GM23248 (cell line): ENCODE results near the gene UBXN6. TPM values are rescaled to one million over a fixed set of nuclear protein-coding genes. Genes with fewer than 3 reads are reported as not detected.

ENCODE experiments used
- DNase-seq: peaks from one replicate; pipeline ENCODE4 v3.0.0-alpha.2; 2015
- H2AFZ ChIP-seq: fragments of 200-600 bp; sonication (generic); 2 replicates; pipeline ENCODE4 v1.6.1; 2016; ENCODE audit warnings: antibody characterized with exemption
- H3F3A ChIP-seq: fragments of 200-600 bp; sonication (generic); 2 replicates; pipeline ENCODE4 v1.6.1; 2016; ENCODE audit warnings: mild to moderate bottlenecking, antibody characterized with exemption, mixed run types; ENCODE audit not compliant: insufficient read depth
- H3K27ac ChIP-seq: fragments of 200-600 bp; sonication (generic); 2 replicates; pipeline ENCODE4 v1.5.1; 2016; ENCODE audit warnings: mild to moderate bottlenecking
- H3K27me3 ChIP-seq: fragments of 200-600 bp; sonication (generic); replicated peaks from 2 replicates; pipeline ENCODE4 v1.6.1; 2016; ENCODE audit warnings: mild to moderate bottlenecking; ENCODE audit not compliant: insufficient read depth
- H3K36me3 ChIP-seq: fragments of 200-600 bp; sonication (generic); 2 replicates; pipeline ENCODE4 v1.6.1; 2016; ENCODE audit warnings: low read depth, mild to moderate bottlenecking
- H3K4me1 ChIP-seq: fragments of 200-600 bp; sonication (generic); 2 replicates; pipeline ENCODE4 v1.6.1; 2016; ENCODE audit warnings: mild to moderate bottlenecking; ENCODE audit not compliant: insufficient read depth
- H3K4me2 ChIP-seq: fragments of 200-600 bp; sonication (generic); one replicate; pipeline ENCODE4 v1.6.1; 2016; ENCODE audit warnings: mild to moderate bottlenecking; ENCODE audit not compliant: unreplicated experiment
- H3K4me3 ChIP-seq: fragments of 200-600 bp; sonication (generic); 2 replicates; pipeline ENCODE4 v1.5.1; 2016; ENCODE audit warnings: mild to moderate bottlenecking
- H3K79me2 ChIP-seq: fragments of 200-600 bp; sonication (generic); 2 replicates; pipeline ENCODE4 v1.6.1; 2016; ENCODE audit warnings: mild to moderate bottlenecking; ENCODE audit not compliant: insufficient read depth
- H3K9ac ChIP-seq: fragments of 200-600 bp; sonication (generic); 2 replicates; pipeline ENCODE4 v1.6.1; 2016; ENCODE audit warnings: mild to moderate bottlenecking
- H3K9me2 ChIP-seq: fragments of 200-600 bp; sonication (generic); 2 replicates; pipeline ENCODE4 v1.6.1; 2016; ENCODE audit warnings: mixed run types, mild to moderate bottlenecking, moderate library complexity; ENCODE audit not compliant: insufficient read depth
- H3K9me3 ChIP-seq: fragments of 200-600 bp; sonication (generic); one replicate; pipeline ENCODE4 v1.6.1; 2017; ENCODE audit warnings: low read depth
- H4K20me1 ChIP-seq: fragments of 200-600 bp; sonication (generic); 2 replicates; pipeline ENCODE4 v1.6.0; 2016; ENCODE audit not compliant: insufficient read depth
- EZH2 ChIP-seq: fragments of 200-600 bp; sonication (generic); IDR thresholded peaks from 2 replicates; pipeline ENCODE4 v1.6.1; 2018; ENCODE audit warnings: antibody characterized with exemption, mild to moderate bottlenecking; ENCODE audit not compliant: insufficient read depth, poor library complexity, severe bottlenecking
- EZH2phosphoT487 ChIP-seq: fragments of 200-600 bp; sonication (generic); IDR thresholded peaks from 2 replicates; pipeline ENCODE4 v1.6.1; 2018; ENCODE audit warnings: antibody characterized with exemption, moderate library complexity, mild to moderate bottlenecking, low read depth; ENCODE audit not compliant: insufficient read depth
- WGBS, 2 experiments: methylation state at CpG; one replicate each; pipeline ENCODE4 v1.1.6; 2015 to 2017; ENCODE audit warnings: low lambda C conversion rate in 2 of 2, low coverage in 1 of 2; ENCODE audit errors: missing lambda C conversion rate in 2 of 2; 5-methylcytosine and 5-hydroxymethylcytosine counted together
- in situ Hi-C: fragments of 300-500 bp; cut with MboI; formaldehyde crosslinking; loops from 2 replicates; pipeline ENCODE4 v1.15.0; 2020
- polyA plus RNA-seq: library from polyadenylated mRNA; unstranded; fragments of >200 nt; fragmentation: Nextera tagmentation; extraction: Ambion mirVana; gene quantifications from 2 replicates; pipeline ENCODE4 v1.2.1, GENCODE V29; 2016
- total RNA-seq: library from RNA; depleted of rRNA; stranded (reverse); fragments of >200 nt; shearing (Covaris generic); gene quantifications from 2 replicates; pipeline ENCODE4 v1.2.3, GENCODE V29; 2014

Gene UBXN6
- total and polyA plus RNA-seq, 2 experiments from 2014 or later = 45.8 to 113 TPM

GRCh38 chr19:4448147-4448985 is 9.2 kb downstream of the UBXN6 start:
- Histone ChIP-seq H3K9me2 (no peaks in the 10 kb centered on the region), H3K4me3 (no peak overlapping the region), H3K4me1 (no peaks in the 10 kb centered on the region), H3K4me2 (no peak overlapping the region), H3K27ac (no peak overlapping the region), H3K9me3 (no peaks in the 10 kb centered on the region), H2AFZ (no peak overlapping the region), H3K79me2 (peaks cover 36% of the 10 kb centered on the region), H3F3A (no peaks in the 10 kb centered on the region; the same call in 1 of the 2 replicates), H3K27me3 (no peaks in the 10 kb centered on the region), H3K9ac (no peak overlapping the region), H3K36me3 (peaks cover 18% of the 10 kb centered on the region; the same call in 1 of the 2 replicates), H4K20me1 (no peaks in the 10 kb centered on the region)
- no peak for DNase-seq
- WGBS, 2 experiments = 88 to 90% methylated on average over 24 to 29 of the region's 30 CpGs
- TF ChIP-seq EZH2phosphoT487 (no peak), EZH2 (no peak)
- in situ Hi-C loops = no loop called here

- Histone ChIP-seq H3K4me2 (no peak overlapping the region), H3K9ac (no peak overlapping the region), H3K79me2 (peaks cover 28% of the 10 kb centered on the region), H3K9me3 (no peaks in the 10 kb centered on the region), H3K27ac (no peak overlapping the region), H3K4me3 (no peak overlapping the region), H3K9me2 (no peaks in the 10 kb centered on the region), H2AFZ (no peak overlapping the region), H3K36me3 (peaks cover 18% of the 10 kb centered on the region; the same call in 1 of the 2 replicates), H3K4me1 (no peaks in the 10 kb centered on the region), H3K27me3 (no peaks in the 10 kb centered on the region), H4K20me1 (no peaks in the 10 kb centered on the region), H3F3A (no peaks in the 10 kb centered on the region; the same call in 1 of the 2 replicates)
- in situ Hi-C loops = no loop called here
- 90 to 92% methylated on average over 24 to 28 of the region's 28 CpGs for WGBS, 2 experiments
- no peak for DNase-seq
- no peak for TF ChIP-seq EZH2phosphoT487
- no peak for TF ChIP-seq EZH2
Measured at GRCh38 chr19:4447327-4448146, 10.1 kb downstream of the UBXN6 start.

- Histone ChIP-seq H2AFZ (no peak overlapping the region), H3K4me1 (no peaks in the 10 kb centered on the region), H3K9me3 (no peaks in the 10 kb centered on the region), H3K9ac (no peak overlapping the region), H3K4me3 (no peak overlapping the region), H3K79me2 (peaks cover 23% of the 10 kb centered on the region), H3F3A (no peaks in the 10 kb centered on the region; the same call in 1 of the 2 replicates), H3K27me3 (no peaks in the 10 kb centered on the region), H3K36me3 (peaks cover 18% of the 10 kb centered on the region; the same call in 1 of the 2 replicates), H3K4me2 (no peak overlapping the region), H4K20me1 (no peaks in the 10 kb centered on the region), H3K9me2 (no peaks in the 10 kb centered on the region), H3K27ac (no peak overlapping the region)
- DNase-seq = no peak
- 75 to 78% methylated on average over 11 to 15 of the region's 15 CpGs for WGBS, 2 experiments
- in situ Hi-C loops = no loop called here
- TF ChIP-seq EZH2 (no peak), EZH2phosphoT487 (no peak)
Measured at GRCh38 chr19:4446704-4447200, 10.8 kb downstream of the UBXN6 start.

GRCh38 chr19:4445963-4446703 is 11.5 kb downstream of the UBXN6 start:
- WGBS, 2 experiments = 91 to 94% methylated on average over 40 to 58 of the region's 58 CpGs
- no peaks in the 10 kb centered on the region for H3K9me3 ChIP-seq
- H3K79me2 ChIP-seq = peaks cover 17% of the 10 kb centered on the region
- H2AFZ ChIP-seq = no peak overlapping the region
- no peaks in the 10 kb centered on the region; the same call in 1 of the 2 replicates for H3F3A ChIP-seq
- no peak overlapping the region for H3K9ac ChIP-seq
- no peak for DNase-seq
- H4K20me1 ChIP-seq = no peaks in the 10 kb centered on the region
- H3K4me3 ChIP-seq = no peak overlapping the region
- no peaks in the 10 kb centered on the region for H3K27me3 ChIP-seq
- H3K9me2 ChIP-seq = no peaks in the 10 kb centered on the region
- TF ChIP-seq EZH2phosphoT487 (no peak), EZH2 (no peak)
- in situ Hi-C loops = no loop called here
- H3K4me1 ChIP-seq = no peaks in the 10 kb centered on the region
- peaks cover 12% of the 10 kb centered on the region; the same call in 1 of the 2 replicates for H3K36me3 ChIP-seq
- H3K4me2 ChIP-seq = no peak overlapping the region
- H3K27ac ChIP-seq = no peak overlapping the region
